B cell (primary cell): ENCODE measurements around the gene CNTN4. TPM values are rescaled to one million over a fixed set of nuclear protein-coding genes. Genes with fewer than 3 reads are reported as not detected.

Source experiments
- ATAC-seq: fragments of 200-7000 bp; cut with Tn5 transposase; one replicate; pipeline ENCODE4 v1.10.0; 2021; ENCODE audit warnings: low read depth, mild to moderate bottlenecking, moderate number of reproducible peaks, moderate library complexity
- CTCF ChIA-PET: fragments of 350-600 bp; sonication (Branson Sonifier 250); formaldehyde crosslinking; loops from one replicate; lab custom pipeline; 2021; ENCODE audit warnings: antibody characterized with exemption, inconsistent platforms; lab: Charles Lee
- POLR2A ChIA-PET: fragments of 350-600 bp; sonication (Branson Sonifier 250); formaldehyde crosslinking; loops from one replicate; lab custom pipeline; 2021; ENCODE audit warnings: antibody characterized with exemption; lab: Charles Lee
- DNase-seq: peaks from one replicate; pipeline ENCODE4 v3.0.0; 2013
- H2AFZ ChIP-seq: 2 replicates; pipeline ENCODE4 v1.6.1; 2012; ENCODE audit warnings: mild to moderate bottlenecking, low read depth, low read length; ENCODE audit not compliant: insufficient read depth, poor library complexity, severe bottlenecking
- H3K27ac ChIP-seq, 2 donors: 1 replicate in 1 of 2; 2 replicates in 1 of 2; pipeline ENCODE4 v1.5.1; 2012 to 2013; ENCODE audit warnings: low read length in 2 of 2, mild to moderate bottlenecking in 2 of 2, moderate library complexity in 1 of 2
- H3K27me3 ChIP-seq, 4 experiments: fragments of 200-600 bp in 1 of 4; sonication (generic) in 1 of 4; replicated peaks in 1 of 4; 1 replicate in 2 of 4; 2 replicates in 2 of 4; pipeline versions ENCODE4 v1.6.1 to v1.7.0; 2013 to 2016; ENCODE audit warnings: low read length in 3 of 4, mild to moderate bottlenecking in 2 of 4, mixed read lengths in 1 of 4, moderate library complexity in 1 of 4; ENCODE audit not compliant: insufficient read depth in 4 of 4, control insufficient read depth in 3 of 4; ENCODE audit errors: control extremely low read depth in 1 of 4
- H3K36me3 ChIP-seq, 2 experiments: replicated peaks in 1 of 2; 1 replicate in 1 of 2; 2 replicates in 1 of 2; pipeline versions ENCODE4 v1.6.1 to v1.7.1; 2013; ENCODE audit warnings: low read length in 1 of 2; ENCODE audit not compliant: insufficient read depth in 2 of 2, control insufficient read depth in 1 of 2; ENCODE audit errors: control extremely low read depth in 1 of 2, extremely low read depth in 1 of 2
- H3K4me1 ChIP-seq, 2 donors: fragments of 200-600 bp in 1 of 2; sonication (generic) in 1 of 2; 1 replicate in 1 of 2; 2 replicates in 1 of 2; pipeline versions ENCODE4 v1.5.1 to v1.6.1; 2013 to 2017; ENCODE audit warnings: low read length in 2 of 2; ENCODE audit not compliant: control insufficient read depth in 2 of 2, insufficient read depth in 2 of 2
- H3K4me2 ChIP-seq: replicated peaks from 2 replicates; pipeline ENCODE3; 2012; ENCODE audit warnings: mild to moderate bottlenecking, low read depth, low read length; ENCODE audit not compliant: poor library complexity, severe bottlenecking
- H3K4me3 ChIP-seq, 5 experiments: fragments of 200-600 bp in 1 of 5; sonication (generic) in 1 of 5; 1 replicate in 3 of 5; 2 replicates in 2 of 5; pipeline versions ENCODE4 v1.5.1 to v1.7.0; 2011 to 2016; ENCODE audit warnings: low read length in 4 of 5, mild to moderate bottlenecking in 4 of 5, low read depth in 2 of 5, control low read depth in 1 of 5, moderate library complexity in 1 of 5; ENCODE audit not compliant: insufficient read depth in 1 of 5; ENCODE audit errors: control extremely low read depth in 1 of 5, extremely low read depth in 1 of 5
- H3K79me2 ChIP-seq: fragments of 200-600 bp; sonication (generic); one replicate; pipeline ENCODE4 v1.6.0; 2016; ENCODE audit warnings: low read length; ENCODE audit not compliant: control insufficient read depth, insufficient read depth
- H3K9ac ChIP-seq: fragments of 200-600 bp; sonication (generic); 2 replicates; pipeline ENCODE4 v1.6.1; 2017; ENCODE audit warnings: mild to moderate bottlenecking, low read length, moderate library complexity
- H3K9me3 ChIP-seq, 3 donors: one replicate each; pipeline versions ENCODE4 v1.6.1 to v1.7.1; 2013; ENCODE audit warnings: low read length in 2 of 3; ENCODE audit not compliant: control insufficient read depth in 2 of 3, insufficient read depth in 1 of 3; ENCODE audit errors: control extremely low read depth in 1 of 3
- H4K20me1 ChIP-seq: 2 replicates; pipeline ENCODE4 v1.6.0; 2012; ENCODE audit warnings: mild to moderate bottlenecking, low read length; ENCODE audit not compliant: insufficient read depth, control insufficient read depth, poor library complexity, severe bottlenecking
- H3K27ac Mint-ChIP-seq: one replicate; pipeline ENCODE4 v1.8.0; 2021; ENCODE audit warnings: mixed read lengths
- H3K27me3 Mint-ChIP-seq: one replicate; pipeline ENCODE4 v1.8.0; 2021; ENCODE audit warnings: mixed read lengths
- H3K4me1 Mint-ChIP-seq: one replicate; pipeline ENCODE4 v1.8.0; 2021; ENCODE audit warnings: mixed read lengths
- H3K4me3 Mint-ChIP-seq: one replicate; pipeline ENCODE4 v1.8.0; 2021; ENCODE audit warnings: mixed read lengths
- H3K9me3 Mint-ChIP-seq: one replicate; pipeline ENCODE4 v1.8.0; 2022; ENCODE audit warnings: mixed read lengths; ENCODE audit not compliant: insufficient read depth
- EZH2 ChIP-seq: IDR thresholded peaks from 2 replicates; pipeline ENCODE4 v1.6.1; 2012; ENCODE audit warnings: borderline replicate concordance, low read depth, mild to moderate bottlenecking, moderate library complexity, low read length; ENCODE audit not compliant: insufficient read depth, poor library complexity, severe bottlenecking
- WGBS: methylation state at CpG from one replicate; pipeline ENCODE4 v1.1.5; 2013; ENCODE audit warnings: missing lambda C conversion rate; ENCODE audit not compliant: insufficient coverage; 5-methylcytosine and 5-hydroxymethylcytosine counted together
- intact Hi-C: fragments of 100-400 bp; cut with micrococcal nuclease; formaldehyde crosslinking; loops from one replicate; pipeline ENCODE4 v1.10.0; 2022
- polyA plus RNA-seq: library from polyadenylated mRNA; depleted of rRNA; stranded (reverse); fragments of >200 nt; gene quantifications from 2 replicates; pipeline ENCODE4 v1.2.3, GENCODE V29; 2012
- total RNA-seq, 2 donors: library from RNA; stranded (reverse); fragments of 120-200 nt in 1 of 2; gene quantifications; 1 replicate in 1 of 2; 2 replicates in 1 of 2; pipeline versions ENCODE4 v1.2.3 to v1.2.4, GENCODE V29; 2013 to 2022
- TF ChIP-seq, protein P1 (sequence below): fragments of 200-600 bp; IDR thresholded peaks from one replicate; pipeline ENCODE4 v1.8.0; 2022; ENCODE audit warnings: antibody characterized with exemption, mild to moderate bottlenecking

Gene CNTN4
- total and polyA plus RNA-seq, 2 donors (not counting 1 experiment from before 2014, with no cell fraction given), result 0.05 TPM; not detected in 1

DNA sequence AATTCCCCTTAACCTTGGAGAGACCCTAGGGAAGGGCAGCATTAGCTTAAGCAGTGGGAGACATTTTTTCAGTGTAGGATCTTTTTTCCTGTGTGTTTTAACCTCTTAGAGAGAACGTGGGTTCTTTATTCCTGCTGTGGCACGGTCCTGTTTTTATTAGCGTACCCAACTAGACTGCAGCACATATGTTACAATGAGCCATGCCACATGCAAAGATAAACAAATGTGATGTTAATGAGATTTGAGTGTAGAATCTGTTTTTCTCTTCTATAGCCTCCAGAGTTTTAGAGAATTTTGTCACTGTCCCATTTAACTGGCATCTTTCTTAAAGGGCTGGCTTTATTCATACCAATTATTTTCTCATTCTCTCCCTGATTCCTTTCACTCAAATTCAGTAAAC is 347.5 kb downstream of the CNTN4 start:
- no peaks in the 10 kb centered on the region for H3K27me3 ChIP-seq
- intact Hi-C loops, result no loop called here
- no CpG with 5 or more reads among the region's 3 CpGs for WGBS
- no peak for DNase-seq
- Mint-ChIP-seq H3K4me1 (no peaks in the 10 kb centered on the region), H3K27me3 (no peaks in the 10 kb centered on the region), H3K9me3 (no peaks in the 10 kb centered on the region), H3K27ac (no peak overlapping the region), H3K4me3 (no peak overlapping the region)
- TF ChIP-seq, protein P1, sequence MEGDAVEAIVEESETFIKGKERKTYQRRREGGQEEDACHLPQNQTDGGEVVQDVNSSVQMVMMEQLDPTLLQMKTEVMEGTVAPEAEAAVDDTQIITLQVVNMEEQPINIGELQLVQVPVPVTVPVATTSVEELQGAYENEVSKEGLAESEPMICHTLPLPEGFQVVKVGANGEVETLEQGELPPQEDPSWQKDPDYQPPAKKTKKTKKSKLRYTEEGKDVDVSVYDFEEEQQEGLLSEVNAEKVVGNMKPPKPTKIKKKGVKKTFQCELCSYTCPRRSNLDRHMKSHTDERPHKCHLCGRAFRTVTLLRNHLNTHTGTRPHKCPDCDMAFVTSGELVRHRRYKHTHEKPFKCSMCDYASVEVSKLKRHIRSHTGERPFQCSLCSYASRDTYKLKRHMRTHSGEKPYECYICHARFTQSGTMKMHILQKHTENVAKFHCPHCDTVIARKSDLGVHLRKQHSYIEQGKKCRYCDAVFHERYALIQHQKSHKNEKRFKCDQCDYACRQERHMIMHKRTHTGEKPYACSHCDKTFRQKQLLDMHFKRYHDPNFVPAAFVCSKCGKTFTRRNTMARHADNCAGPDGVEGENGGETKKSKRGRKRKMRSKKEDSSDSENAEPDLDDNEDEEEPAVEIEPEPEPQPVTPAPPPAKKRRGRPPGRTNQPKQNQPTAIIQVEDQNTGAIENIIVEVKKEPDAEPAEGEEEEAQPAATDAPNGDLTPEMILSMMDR, result no peak
- TF ChIP-seq EZH2, result no peak
- no peak overlapping the region for H3K27ac ChIP-seq
- no peaks in the 10 kb centered on the region for H3K79me2 ChIP-seq
- H3K4me3 ChIP-seq, result no peak overlapping the region
- no peaks in the 10 kb centered on the region for H3K9me3 ChIP-seq
- no peak overlapping the region for H3K9ac ChIP-seq
- no peaks in the 10 kb centered on the region for H3K4me1 ChIP-seq
- ChIA-PET POLR2A (no interaction called here), CTCF (no interaction called here)
- H2AFZ ChIP-seq, result no peak overlapping the region
- no peaks in the 10 kb centered on the region for H4K20me1 ChIP-seq
- H3K4me2 ChIP-seq, result no peak overlapping the region
- no peak for ATAC-seq
- H3K36me3 ChIP-seq, result no peaks in the 10 kb centered on the region

GRCh38 chr3:2452249-2452648 is 353.6 kb downstream of the CNTN4 start:
- no peak overlapping the region for H3K9ac ChIP-seq
- H3K27me3 ChIP-seq, result no peaks in the 10 kb centered on the region
- Mint-ChIP-seq H3K27ac (no peak overlapping the region), H3K27me3 (no peaks in the 10 kb centered on the region), H3K4me1 (no peaks in the 10 kb centered on the region), H3K4me3 (no peak overlapping the region), H3K9me3 (no peaks in the 10 kb centered on the region)
- intact Hi-C loops, result no loop called here
- no peak overlapping the region for H3K4me2 ChIP-seq
- no peaks in the 10 kb centered on the region for H3K79me2 ChIP-seq
- ChIA-PET CTCF (no interaction called here), POLR2A (no interaction called here)
- H3K4me3 ChIP-seq, result no peak overlapping the region
- DNase-seq, result no peak
- H3K9me3 ChIP-seq, result peaks cover 0 to 1% (median 0%) of the 10 kb centered on the region in 3 donors
- H3K27ac ChIP-seq, result no peak overlapping the region
- no peaks in the 10 kb centered on the region for H3K4me1 ChIP-seq
- no peak overlapping the region for H2AFZ ChIP-seq
- no peak for ATAC-seq
- TF ChIP-seq, protein P1, result no peak
- TF ChIP-seq EZH2, result no peak
- 100% methylated on average over 5 of the region's 6 CpGs for WGBS
- no peaks in the 10 kb centered on the region for H4K20me1 ChIP-seq
- H3K36me3 ChIP-seq, result no peaks in the 10 kb centered on the region
